Measurements from ENCODE around the gene EPHA1.
A peak's percentile ranks its signal among the peaks of the same experiment; 100 is the strongest.
"Not testable (repeated sequence)": the region's sequence is repeated elsewhere in the genome, so short reads cannot be mapped to it uniquely, and the experiment has no call there.

The EPHA1 gene

DNA sequence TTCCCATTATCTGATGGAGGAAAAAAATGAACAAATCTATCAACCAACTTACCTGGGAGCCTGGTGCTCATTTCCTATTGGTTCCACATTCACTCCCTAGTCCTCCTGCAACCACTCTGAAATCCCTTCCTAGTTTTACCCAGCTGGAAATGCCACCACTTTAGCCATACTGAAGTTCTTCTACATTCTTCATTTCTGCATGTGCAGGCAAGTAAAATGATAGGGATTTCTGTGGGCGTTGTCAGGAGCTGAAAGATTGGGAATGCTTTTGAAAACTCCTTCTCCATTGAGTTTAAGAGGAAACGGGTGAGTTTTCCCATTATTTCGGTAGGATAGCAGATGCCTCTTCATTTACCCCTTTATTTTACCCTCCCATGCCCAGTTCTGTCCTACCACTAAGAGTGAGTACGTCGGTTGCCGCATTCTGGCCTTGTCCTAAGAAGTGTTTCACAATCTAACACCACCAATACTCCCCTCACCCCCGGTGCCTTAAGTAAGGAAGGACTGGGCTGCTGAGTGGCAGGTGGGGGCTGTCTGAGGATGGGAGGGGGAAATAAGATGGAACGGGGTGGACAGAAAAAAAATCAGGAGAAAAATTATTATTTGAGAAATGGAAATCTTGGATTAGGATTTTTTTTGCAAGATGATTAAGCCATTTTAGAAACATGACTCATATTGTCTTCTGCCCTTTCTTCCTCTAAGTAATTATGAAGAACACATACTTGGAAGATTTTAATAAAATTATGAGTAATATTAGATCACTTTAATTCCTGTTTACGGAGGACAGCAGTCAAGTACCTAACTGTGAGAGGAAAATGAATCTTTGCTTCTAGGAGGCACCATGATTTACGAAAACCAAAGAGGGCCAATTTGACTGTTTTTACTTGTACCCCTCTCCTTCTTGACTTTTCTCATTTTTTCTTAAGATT lies 21.4 kb upstream of the EPHA1 start:
- no peak for DNase-seq

- DNase-seq: no peak
These were observed 18.0 kb upstream of the EPHA1 start for GRCh38 chr7:143426479-143427142.

DNA sequence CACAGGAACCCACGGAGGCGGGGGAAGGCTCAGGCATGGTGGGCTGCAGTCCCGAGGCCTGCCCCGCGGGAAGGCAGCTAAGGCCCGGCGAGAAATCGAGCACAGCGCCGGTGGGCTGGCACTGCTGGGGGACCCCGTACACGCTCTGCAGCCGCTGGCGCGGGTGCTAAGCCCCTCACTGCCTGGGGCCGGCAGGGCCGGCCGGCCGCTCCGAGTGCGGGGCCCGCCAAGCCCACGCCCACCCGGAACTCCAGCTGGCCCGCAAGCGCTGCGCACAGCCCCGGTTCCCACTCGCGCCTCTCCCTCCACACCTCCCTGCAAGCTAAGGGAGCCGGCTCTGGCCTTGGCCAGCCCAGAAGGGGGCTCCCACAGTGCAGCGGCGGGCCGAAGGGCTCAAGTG lies 15.8 kb upstream of the EPHA1 start:
- DNase-seq: not testable (repeated sequence)

DNA sequence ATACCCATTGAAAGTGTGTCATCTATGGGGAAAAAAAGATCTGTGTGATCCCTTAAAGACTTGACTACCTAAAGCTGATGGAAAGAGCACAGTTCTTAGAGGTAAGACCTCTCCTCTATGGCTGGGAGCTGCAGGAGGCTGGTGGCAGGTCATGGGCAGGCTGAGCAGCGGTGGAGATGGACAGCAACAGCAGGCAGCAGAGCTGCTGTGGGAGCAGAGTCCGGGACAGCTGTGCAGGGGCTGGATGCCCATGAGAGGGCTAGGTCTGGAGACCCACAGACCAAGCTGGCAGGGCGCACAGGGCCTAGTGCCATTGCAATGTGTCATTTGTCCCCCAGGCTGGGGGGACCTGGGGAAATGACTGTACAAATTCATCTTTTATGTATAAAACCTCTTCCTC lies 13.4 kb upstream of the EPHA1 start:
- DNase-seq: no peak

DNA sequence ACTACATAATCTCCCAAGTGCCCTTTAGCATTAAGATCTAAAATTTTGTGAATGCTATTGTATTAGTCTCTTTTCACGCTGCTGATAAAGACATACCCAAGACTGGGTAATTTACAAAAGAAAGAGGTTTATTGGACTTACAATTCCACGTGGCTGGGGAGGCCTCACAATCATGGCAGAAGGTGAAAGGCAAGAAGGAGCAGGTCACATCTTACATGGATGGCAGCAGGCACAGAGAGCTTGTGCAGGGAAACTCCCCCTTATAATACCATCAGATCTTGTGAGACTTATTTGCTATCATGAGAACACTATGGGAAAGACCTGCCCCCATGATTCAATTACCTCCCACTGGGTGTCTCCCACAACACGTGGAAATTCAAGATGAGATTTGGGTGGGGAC lies 12.0 kb upstream of the EPHA1 start:
- not testable (repeated sequence) for DNase-seq

- DNase-seq: no peak
These were observed 11.2 kb upstream of the EPHA1 start for GRCh38 chr7:143419880-143420279.

GRCh38 chr7:143418681-143419458 lies 10.2 kb upstream of the EPHA1 start:
- no peak for DNase-seq

- no peak for DNase-seq
These were observed 9.2 kb upstream of the EPHA1 start for GRCh38 chr7:143417734-143418383.

DNA sequence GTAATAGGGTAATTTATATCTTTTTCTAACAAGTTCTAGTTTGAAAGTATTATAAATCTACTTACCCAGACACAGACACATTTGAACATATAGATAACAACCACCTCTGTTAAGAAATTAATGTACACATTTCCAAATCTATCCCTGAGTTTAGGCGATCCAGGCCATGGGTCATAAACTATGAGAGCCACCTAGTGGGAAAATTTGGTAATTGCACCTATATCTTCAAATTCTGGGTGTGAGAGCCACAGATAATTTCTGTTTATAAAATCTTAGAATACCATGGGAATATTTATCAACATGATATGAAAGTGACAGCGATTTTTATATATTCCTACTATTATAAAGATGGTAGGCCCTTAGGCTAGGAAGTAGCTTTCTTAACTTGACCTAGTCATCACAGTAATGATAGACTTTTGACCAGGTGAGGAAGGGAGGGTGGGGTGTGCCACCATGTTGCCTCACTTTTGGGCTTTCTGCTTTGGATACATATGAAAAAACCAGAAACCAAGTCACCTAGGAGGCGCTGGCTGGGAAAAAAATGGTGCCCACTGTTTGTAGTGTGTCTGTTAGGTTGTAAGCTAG lies 8.0 kb upstream of the EPHA1 start:
- no peak for DNase-seq

DNA sequence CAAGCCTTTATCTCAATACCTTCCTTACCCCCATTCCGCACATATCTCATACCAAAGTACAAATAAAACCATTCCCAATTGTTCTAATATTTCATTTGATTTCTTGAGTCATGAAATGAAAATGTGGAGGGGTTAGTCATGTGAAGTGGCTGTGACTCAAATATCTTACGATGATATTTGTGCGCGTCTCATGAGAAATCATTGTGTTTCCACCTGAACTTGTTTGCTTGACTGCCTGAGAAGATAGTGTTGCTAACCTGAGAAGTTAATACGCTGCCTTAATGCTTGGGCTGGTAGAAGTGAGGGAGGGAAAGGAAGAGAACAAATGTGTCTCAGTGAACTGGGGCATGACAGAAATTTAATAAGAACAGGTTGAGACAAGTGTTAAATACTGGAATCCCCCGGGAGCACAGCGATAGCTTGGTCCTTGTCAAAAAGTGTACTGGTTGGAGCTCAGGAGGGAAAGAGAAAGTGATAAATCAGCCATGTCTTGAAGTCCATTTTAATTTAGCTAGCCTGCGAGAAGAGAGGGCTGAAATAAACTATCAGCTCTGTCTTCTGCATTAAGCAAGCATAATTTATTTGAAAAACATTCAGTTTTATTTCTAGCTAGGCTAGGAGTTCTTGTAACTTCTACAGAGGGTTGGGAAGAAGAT lies 7.2 kb upstream of the EPHA1 start:
- no peak for DNase-seq

DNA sequence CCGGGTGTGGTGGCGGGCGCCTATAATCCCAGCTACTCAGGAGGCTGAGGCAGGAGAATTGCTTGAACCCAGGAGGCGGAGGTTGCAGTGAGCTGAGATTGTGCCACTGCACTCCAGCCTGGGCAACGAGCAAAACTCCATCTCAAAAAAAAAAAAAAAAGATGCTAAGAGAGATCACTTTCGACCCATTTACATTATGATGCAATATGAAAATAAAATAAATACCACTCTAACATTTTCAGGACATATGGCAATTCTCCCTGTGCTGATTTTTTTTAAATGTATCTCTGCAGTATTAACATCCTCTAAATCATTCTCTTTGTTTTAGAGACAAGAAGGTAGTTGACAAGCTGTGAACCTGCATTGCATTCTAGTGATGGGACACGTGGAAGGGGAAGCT lies 6.6 kb upstream of the EPHA1 start:
- not testable (repeated sequence) for DNase-seq

DNA sequence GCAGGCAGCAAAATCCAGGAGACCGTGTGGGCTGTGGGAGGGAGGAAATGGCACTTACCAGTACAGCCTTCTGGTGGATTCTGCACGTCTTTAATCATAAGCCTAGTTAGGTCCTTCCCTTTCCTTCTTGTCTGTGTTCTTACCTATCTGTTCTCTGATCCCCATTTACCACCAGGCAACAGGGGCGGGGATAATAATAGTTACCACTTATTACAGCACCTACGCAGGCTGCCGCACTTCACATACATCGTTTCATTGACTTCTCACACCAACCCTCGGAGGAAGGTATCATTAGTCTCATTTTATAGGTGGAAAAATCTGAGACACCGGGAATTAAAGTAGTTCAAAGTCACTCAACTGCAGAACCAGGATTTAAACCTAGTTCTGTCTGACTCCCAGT lies 4.5 kb upstream of the EPHA1 start:
- DNase-seq: no peak

DNA sequence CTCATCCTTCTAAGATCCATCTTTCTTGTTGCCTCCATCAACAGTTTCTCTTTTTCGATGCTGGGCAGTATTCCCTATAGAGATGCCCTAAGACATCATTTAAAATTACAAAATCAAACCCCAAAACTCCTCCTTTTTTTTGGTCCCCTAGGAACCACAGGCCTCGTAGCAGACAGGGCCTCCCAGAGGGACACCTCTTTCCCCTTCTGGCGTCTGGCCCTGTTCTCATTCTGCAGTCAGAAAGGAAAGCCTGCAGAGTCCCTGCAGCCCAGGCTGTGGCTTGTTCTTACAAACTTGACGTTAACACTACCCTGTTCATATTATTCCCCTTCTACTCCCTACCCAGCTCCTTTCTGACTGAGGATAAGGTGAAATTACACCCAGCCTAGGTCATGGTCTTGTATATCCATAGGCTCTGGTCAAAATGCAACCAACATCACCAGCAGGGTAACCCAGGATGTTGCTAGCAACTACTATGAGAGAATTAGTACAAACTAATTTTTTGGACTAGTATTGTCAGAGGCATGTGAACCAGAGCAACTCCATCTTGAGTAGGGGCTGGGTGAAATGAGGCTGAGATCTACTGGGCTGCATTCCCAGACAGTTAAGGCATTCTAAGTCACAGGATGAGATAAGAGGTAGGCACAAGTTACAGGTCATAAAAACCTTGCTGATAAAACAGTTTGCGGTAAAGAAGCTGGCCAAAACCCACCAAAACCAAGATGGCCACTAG lies 3.5 kb upstream of the EPHA1 start:
- DNase-seq: no peak

- no peak for DNase-seq
These were observed 1.9 kb upstream of the EPHA1 start for GRCh38 chr7:143410521-143411004.

- no peak for DNase-seq
These were observed 387 bp downstream of the EPHA1 start for GRCh38 chr7:143408252-143408685.

- peak; percentile 39 for DNase-seq
These were observed 1.1 kb downstream of the EPHA1 start for GRCh38 chr7:143407287-143408251.

- DNase-seq: no peak
These were observed 2.7 kb downstream of the EPHA1 start for GRCh38 chr7:143406002-143406357.

DNA sequence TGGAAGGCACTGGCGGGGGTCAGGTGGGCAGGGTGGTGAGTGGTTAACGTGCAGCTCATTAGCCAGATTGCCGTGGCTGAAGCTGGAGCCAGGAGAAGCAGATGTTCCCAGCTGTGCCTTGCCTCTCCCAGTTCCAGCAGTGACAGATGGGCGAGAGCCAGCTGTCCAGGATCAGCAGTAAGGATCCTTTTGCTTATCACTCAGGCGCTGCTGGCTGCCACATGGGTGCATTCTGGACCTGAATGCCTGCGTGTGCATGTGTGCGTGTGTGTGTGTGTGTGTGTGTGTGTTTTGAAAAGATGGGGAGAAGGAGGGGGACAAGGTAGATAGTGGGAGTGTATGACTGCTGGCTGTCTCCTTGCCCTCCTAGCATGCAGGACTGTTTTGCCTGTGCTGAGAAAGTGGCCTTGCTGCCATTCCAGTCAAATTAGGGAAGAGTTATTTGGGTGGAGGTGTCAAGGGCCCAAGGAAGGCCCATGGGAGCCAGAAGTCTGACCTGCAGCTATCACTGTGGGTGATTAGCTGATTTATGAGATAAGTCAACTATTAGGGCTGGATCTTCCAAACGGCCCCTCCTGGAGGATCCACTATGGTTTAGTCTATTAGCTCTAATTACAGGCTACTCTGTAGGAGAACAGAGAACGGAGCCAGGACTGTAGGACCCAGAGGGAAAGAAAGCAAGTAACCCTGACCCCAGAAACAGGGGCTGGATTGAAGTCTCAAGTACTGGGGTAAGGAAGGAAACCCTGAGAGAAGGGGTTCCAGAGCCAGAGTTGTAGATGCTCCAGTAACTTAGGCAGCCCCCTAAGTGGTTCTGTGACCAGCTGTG lies 3.3 kb downstream of the EPHA1 start:
- DNase-seq: no peak

DNA sequence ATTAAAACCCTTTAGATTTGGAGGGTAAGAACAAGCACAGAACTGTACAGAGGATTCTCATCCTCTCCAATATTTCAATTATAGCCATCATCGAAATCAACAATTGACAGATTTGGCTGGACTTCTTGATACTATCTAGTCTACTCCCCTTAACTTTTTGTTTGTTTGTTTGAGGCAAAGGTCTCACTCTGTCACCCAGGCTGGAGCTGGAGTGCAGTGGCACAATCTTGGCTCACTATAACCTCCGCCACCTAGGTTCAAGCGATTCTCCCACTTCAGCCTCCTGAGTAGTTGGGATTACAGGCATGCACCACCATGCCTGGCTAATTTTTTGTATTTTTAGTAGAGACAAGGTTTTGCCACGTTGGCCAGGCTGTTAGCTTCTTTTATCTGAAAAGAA lies 6.4 kb downstream of the EPHA1 start:
- not testable (repeated sequence) for DNase-seq
